Transverse colon (tissue), 3 donors: Measurements from ENCODE around the gene LIPA.
"Not testable (repeated sequence)": the region's sequence is repeated elsewhere in the genome, so short reads cannot be mapped to it uniquely, and the experiment has no call there.

Experiments
- CTCF ChIP-seq, 5 experiments: fragments of 200-600 bp in 3 of 5; fragments of 450-650 bp in 2 of 5; sonication (generic) in 3 of 5; IDR thresholded peaks; 1 replicate in 2 of 5; 2 replicates in 3 of 5; pipeline ENCODE4 v1.5.1; 2016 to 2017; ENCODE audit warnings: antibody characterized with exemption in 5 of 5, inconsistent platforms in 3 of 5, mild to moderate bottlenecking in 2 of 5, moderate library complexity in 1 of 5
- EP300 ChIP-seq: sonication (generic); formaldehyde crosslinking; IDR thresholded peaks from one replicate; pipeline ENCODE4 v1.6.1; 2017; ENCODE audit warnings: antibody characterized with exemption, low read depth
- POLR2A ChIP-seq: fragments of 450-650 bp; IDR thresholded peaks from one replicate; pipeline ENCODE4 v1.6.1; 2016; ENCODE audit warnings: antibody characterized with exemption, mild to moderate bottlenecking, moderate library complexity

DNA sequence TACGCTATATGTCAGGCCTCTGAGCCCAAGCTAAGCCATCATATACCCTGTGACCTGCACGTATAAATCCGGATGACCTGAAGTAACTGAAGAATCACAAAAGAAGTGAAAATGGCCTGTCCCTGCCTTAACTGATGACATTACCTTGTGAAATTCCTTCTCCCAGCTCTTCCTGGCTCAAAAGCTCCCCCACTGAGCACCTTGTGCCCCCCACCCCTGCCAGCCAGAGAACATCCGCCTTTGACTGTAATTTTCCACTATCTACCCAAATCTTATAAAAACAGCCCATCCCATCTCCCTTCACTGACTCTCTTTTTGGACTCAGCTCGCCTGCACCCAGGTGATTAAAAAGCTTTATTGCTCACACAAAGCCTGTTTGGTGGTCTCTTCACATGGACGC is 33.1 kb upstream of the LIPA start:
- not testable (repeated sequence) for TF ChIP-seq POLR2A; EP300; CTCF (IDR thresholded peaks at IDR 0.05)
